Naive thymus-derived CD4-positive, alpha-beta T cell (primary cell): ENCODE measurements around the gene FCHSD1. TPM values are rescaled to one million over a fixed set of nuclear protein-coding genes. Genes with fewer than 3 reads are reported as not detected.
A peak's percentile ranks its signal among the peaks of the same experiment; 100 is the strongest.

Source experiments
- ATAC-seq: fragments of 150-1000 bp; cut with Tn5 transposase; 2 replicates; pipeline ENCODE4 v1.10.0; 2021; ENCODE audit warnings: mild to moderate bottlenecking, moderate library complexity
- CTCF ChIA-PET: fragments of 350-600 bp; sonication (Branson Sonifier 250); formaldehyde crosslinking; loops from one replicate; lab custom pipeline; 2021; ENCODE audit warnings: antibody characterized with exemption; lab: Charles Lee
- POLR2A ChIA-PET: fragments of 350-600 bp; sonication (Branson Sonifier 250); formaldehyde crosslinking; loops from one replicate; lab custom pipeline; 2021; ENCODE audit warnings: antibody characterized with exemption, inconsistent platforms; lab: Charles Lee
- DNase-seq, 9 donors: peaks; one replicate each; pipeline versions ENCODE4 v3.0.0 to v3.0.0-alpha.2; 2020 to 2022; ENCODE audit warnings: mixed read lengths in 1 of 9
- H3K27ac ChIP-seq: one replicate; pipeline ENCODE4 v1.7.0; 2013; ENCODE audit warnings: mild to moderate bottlenecking, low read depth, low read length, moderate library complexity
- H3K27me3 ChIP-seq, 2 donors: one replicate each; pipeline ENCODE4 v1.7.0; 2013; ENCODE audit warnings: low read length in 2 of 2, mild to moderate bottlenecking in 2 of 2, moderate library complexity in 2 of 2; ENCODE audit not compliant: control insufficient read depth in 2 of 2, insufficient read depth in 2 of 2
- H3K36me3 ChIP-seq, 3 experiments: 1 replicate in 2 of 3; 2 replicates in 1 of 3; pipeline ENCODE4 v1.7.0; 2013; ENCODE audit warnings: low read length in 3 of 3, mild to moderate bottlenecking in 3 of 3, moderate library complexity in 1 of 3; ENCODE audit not compliant: insufficient read depth in 3 of 3, control insufficient read depth in 2 of 3
- H3K4me1 ChIP-seq, 2 donors: one replicate each; pipeline ENCODE4 v1.7.0; 2013; ENCODE audit warnings: low read length in 2 of 2, mild to moderate bottlenecking in 2 of 2, moderate library complexity in 1 of 2; ENCODE audit not compliant: control insufficient read depth in 2 of 2, insufficient read depth in 2 of 2
- H3K4me3 ChIP-seq: 2 replicates; pipeline ENCODE4 v1.7.0; 2013; ENCODE audit warnings: mild to moderate bottlenecking, low read length
- H3K9me3 ChIP-seq, 3 experiments: 1 replicate in 2 of 3; 2 replicates in 1 of 3; pipeline ENCODE4 v1.7.0; 2013; ENCODE audit warnings: low read length in 3 of 3; ENCODE audit not compliant: control insufficient read depth in 2 of 3
- H3K27ac Mint-ChIP-seq, 9 donors: one replicate each; pipeline ENCODE4 v1.8.0; 2020 to 2022; ENCODE audit warnings: mixed read lengths in 9 of 9, mild to moderate bottlenecking in 8 of 9, moderate library complexity in 5 of 9, inconsistent platforms in 2 of 9
- H3K27me3 Mint-ChIP-seq, 5 donors: one replicate each; pipeline ENCODE4 v1.8.0; 2021 to 2022; ENCODE audit warnings: mixed read lengths in 5 of 5, mild to moderate bottlenecking in 1 of 5
- H3K36me3 Mint-ChIP-seq, 5 donors: one replicate each; pipeline ENCODE4 v1.8.0; 2020 to 2022; ENCODE audit warnings: mixed read lengths in 5 of 5, mild to moderate bottlenecking in 3 of 5, inconsistent platforms in 1 of 5
- H3K4me1 Mint-ChIP-seq, 7 donors: one replicate each; pipeline ENCODE4 v1.8.0; 2020 to 2022; ENCODE audit warnings: mixed read lengths in 7 of 7, mild to moderate bottlenecking in 3 of 7, inconsistent platforms in 1 of 7
- H3K4me3 Mint-ChIP-seq, 10 donors: one replicate each; pipeline ENCODE4 v1.8.0; 2020 to 2022; ENCODE audit warnings: mild to moderate bottlenecking in 10 of 10, mixed read lengths in 10 of 10, moderate library complexity in 6 of 10, inconsistent platforms in 2 of 10
- H3K9me3 Mint-ChIP-seq, 11 donors: one replicate each; pipeline ENCODE4 v1.8.0; 2020 to 2022; ENCODE audit warnings: mixed read lengths in 11 of 11, mild to moderate bottlenecking in 4 of 11, inconsistent platforms in 1 of 11, moderate library complexity in 1 of 11
- intact Hi-C, 2 donors: fragments of 100-400 bp; cut with micrococcal nuclease; formaldehyde crosslinking; loops; one replicate each; pipeline ENCODE4 v1.15.1; 2023
- polyA plus RNA-seq, 2 donors: library from polyadenylated mRNA; unstranded; fragments of 300-500 nt; fragmentation: Illumina TruSeq; gene quantifications; one replicate each; pipeline ENCODE4 v1.2.3, GENCODE V29; 2021
- total RNA-seq, 6 experiments: library from RNA in 5 of 6; stranded (reverse) in 5 of 6; gene quantifications; 1 replicate in 5 of 6; 2 replicates in 1 of 6; pipeline ENCODE4 v1.2.3 and lab custom pipeline; 2021 to 2026

Gene FCHSD1
- total and polyA plus RNA-seq, 7 experiments from 2014 or later = 4.9 to 96.1 (median 73.0) TPM

DNA sequence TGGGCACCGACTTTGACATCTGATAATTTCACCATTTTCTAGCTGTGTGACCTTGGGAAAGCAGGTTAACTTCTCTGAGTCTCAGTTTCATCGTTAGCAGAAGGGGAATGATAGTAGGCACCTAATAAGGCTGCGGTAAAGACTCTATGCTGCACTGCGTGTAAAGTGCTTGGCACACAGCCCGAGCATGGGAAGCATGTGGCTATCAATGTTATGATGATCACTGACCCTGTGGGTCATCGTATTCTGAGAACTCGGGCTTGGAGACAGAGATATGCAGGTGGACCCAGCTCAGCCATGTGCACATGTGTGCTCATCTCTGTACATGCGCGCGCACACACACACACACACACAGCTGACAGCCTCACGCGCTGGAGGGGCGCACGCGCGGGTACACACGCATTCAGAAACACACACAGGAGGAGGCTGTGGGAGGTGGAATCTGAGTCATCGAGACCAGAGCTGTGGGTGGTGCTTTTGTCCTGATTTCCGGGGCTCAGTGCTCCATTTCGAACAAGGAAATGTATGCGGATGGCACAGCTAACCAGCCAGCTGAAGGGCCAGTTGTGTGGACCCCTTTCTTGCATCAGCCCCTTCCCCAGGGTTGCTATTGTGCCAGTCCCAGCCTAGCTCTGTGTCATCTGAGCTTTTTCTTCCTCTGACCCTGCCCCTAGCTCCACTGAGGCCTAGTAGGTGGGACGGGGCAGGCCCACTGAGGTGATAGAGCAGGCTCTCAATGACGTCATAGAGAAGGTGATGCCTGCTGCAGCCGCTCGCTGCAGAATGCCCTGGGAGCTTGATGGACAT lies 41.9 kb upstream of the FCHSD1 start:
- Mint-ChIP-seq H3K36me3 (no peaks in the 10 kb centered on the region), H3K9me3 (no peaks in the 10 kb centered on the region), H3K4me1 (peaks cover 13 to 28% (median 16%) of the 10 kb centered on the region in 7 donors), H3K27ac (peak overlapping the region in 5 of 9 donors; percentile 2 to 75 (median 36)), H3K27me3 (peaks cover 7 to 37% (median 19%) of the 10 kb centered on the region in 5 donors), H3K4me3 (peak overlapping the region in 7 of 10 donors; percentile 16 to 83 (median 69))
- ATAC-seq (peak; percentile 67), DNase-seq (peak in 3 of 9 donors; percentile 21 to 74 (median 46))
- POLR2A ChIA-PET = interaction anchor here (0.5 to 3.3 kb wide), 11 partner anchors 9 to 353 kb away, joined by 4 to 25 read pairs (median 6); partner anchors contain the start of genes DELE1, HDAC3, PCDH1 and PCDH12
- intact Hi-C loops = loop anchor here (1.0 to 10.0 kb wide), 17 partner anchors 10 to 1006 kb away; partner anchors contain the start of genes RNF14 (in 2 of the 2), ARAP3 (in 1 of the 2), FCHSD1 (in 1 of the 2) and GNPDA1 (in 1 of the 2)
- Histone ChIP-seq H3K4me3 (no peak overlapping the region), H3K4me1 (peaks cover 12 to 16% of the 10 kb centered on the region in 2 donors), H3K36me3 (no peaks in the 10 kb centered on the region), H3K9me3 (no peaks in the 10 kb centered on the region), H3K27ac (no peak overlapping the region), H3K27me3 (no peaks in the 10 kb centered on the region)
- CTCF ChIA-PET = interaction anchor here (0.6 to 8.1 kb wide), 23 partner anchors 8 to 1831 kb away, joined by 3 to 143 read pairs (median 4); partner anchors contain the start of genes ARAP3, PCDH1, PCDH12 and RNF14

DNA sequence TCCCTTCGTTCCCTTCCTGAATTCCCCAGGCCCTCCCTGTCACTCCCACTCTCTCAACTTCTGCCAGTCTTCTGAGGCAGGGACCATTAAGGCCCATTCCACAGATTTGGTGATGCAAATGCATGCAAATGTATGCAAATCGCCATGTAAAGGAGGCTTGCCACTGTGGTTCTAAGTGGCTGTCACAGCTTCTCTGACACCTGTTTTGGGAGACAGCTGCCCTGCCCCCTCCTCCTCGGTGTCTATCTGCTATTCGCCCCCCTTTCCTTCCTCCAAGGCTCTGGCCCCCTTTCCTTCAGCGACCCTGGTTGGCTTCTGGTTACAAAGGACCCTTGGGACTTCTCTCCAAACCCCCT lies 41.3 kb upstream of the FCHSD1 start:
- Histone ChIP-seq H3K27me3 (no peaks in the 10 kb centered on the region), H3K9me3 (no peaks in the 10 kb centered on the region), H3K4me3 (peak overlapping the region; percentile 48), H3K36me3 (no peaks in the 10 kb centered on the region), H3K4me1 (peaks cover 12 to 16% of the 10 kb centered on the region in 2 donors), H3K27ac (no peak overlapping the region)
- ChIA-PET CTCF (interaction anchor here (0.8 to 8.1 kb wide), 21 partner anchors 8 to 668 kb away, joined by 3 to 143 read pairs (median 4); partner anchors contain the start of genes ARAP3, FCHSD1, PCDH1 and PCDH12), POLR2A (interaction anchor here (0.7 to 3.3 kb wide), 10 partner anchors 9 to 402 kb away, joined by 3 to 25 read pairs (median 8); partner anchors contain the start of genes DELE1, HDAC3, PCDH1 and PCDH12)
- no peak for DNase-seq
- peak overlapping the region in 9 of 10 donors; percentile 52 to 83 (median 69) for H3K4me3 Mint-ChIP-seq
- peaks cover 13 to 28% (median 16%) of the 10 kb centered on the region in 7 donors for H3K4me1 Mint-ChIP-seq
- H3K27me3 Mint-ChIP-seq = peaks cover 1 to 31% (median 16%) of the 10 kb centered on the region in 5 donors
- H3K36me3 Mint-ChIP-seq = no peaks in the 10 kb centered on the region
- peak overlapping the region in 3 of 9 donors; percentile 2 to 60 (median 58) for H3K27ac Mint-ChIP-seq
- no peaks in the 10 kb centered on the region for H3K9me3 Mint-ChIP-seq
- intact Hi-C loops = loop anchor here (1.0 to 10.0 kb wide), 17 partner anchors 9 to 1007 kb away; partner anchors contain the start of genes RNF14 (in 2 of the 2), ARAP3 (in 1 of the 2), FCHSD1 (in 1 of the 2) and GNPDA1 (in 1 of the 2)
- no peak for ATAC-seq

DNA sequence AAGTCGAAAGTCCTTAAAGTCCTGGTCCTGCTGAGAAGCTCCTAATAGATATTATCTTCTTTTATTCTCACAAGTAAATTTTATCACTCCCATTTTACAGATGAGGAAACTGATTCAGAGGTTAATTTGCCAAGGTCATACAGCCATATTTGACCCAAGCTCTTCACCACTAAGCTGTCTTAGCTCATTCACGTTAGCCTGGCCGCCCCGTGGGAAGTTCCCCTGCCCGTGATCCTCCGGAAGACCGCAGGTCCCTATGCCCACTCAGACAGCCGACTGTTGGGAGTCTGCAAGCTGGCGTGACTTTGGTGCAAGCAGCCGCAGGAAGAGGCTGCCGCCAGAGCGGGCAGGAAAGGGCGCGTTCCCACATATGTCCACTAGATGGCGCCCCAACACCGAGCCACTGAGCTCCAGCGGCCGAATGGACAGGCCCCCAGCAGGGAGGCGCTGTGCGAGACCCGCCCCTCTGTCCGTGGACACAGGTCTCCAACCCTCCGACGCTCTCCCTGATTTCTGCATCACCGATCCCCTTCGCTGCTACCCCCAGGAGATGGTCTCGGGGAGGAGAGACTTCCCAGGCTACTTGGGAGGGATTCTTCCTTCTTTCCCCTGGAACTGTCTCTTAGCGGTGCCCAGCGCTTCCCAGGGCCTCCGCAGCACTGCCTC lies 40.8 kb upstream of the FCHSD1 start:
- CTCF ChIA-PET = interaction anchor here (0.6 to 8.1 kb wide), 28 partner anchors 9 to 451 kb away, joined by 3 to 143 read pairs (median 4); partner anchors contain the start of genes ARAP3, FCHSD1, PCDH1 and PCDH12
- peak overlapping the region in 4 of 9 donors; percentile 2 to 60 (median 48) for H3K27ac Mint-ChIP-seq
- Histone ChIP-seq H3K27me3 (no peaks in the 10 kb centered on the region), H3K36me3 (no peaks in the 10 kb centered on the region), H3K9me3 (no peaks in the 10 kb centered on the region), H3K4me3 (peak overlapping the region; percentile 48), H3K4me1 (peaks cover 12 to 16% of the 10 kb centered on the region in 2 donors), H3K27ac (no peak overlapping the region)
- H3K4me1 Mint-ChIP-seq = peaks cover 13 to 28% (median 16%) of the 10 kb centered on the region in 7 donors
- no peaks in the 10 kb centered on the region for H3K9me3 Mint-ChIP-seq
- H3K27me3 Mint-ChIP-seq = peaks cover 0 to 27% (median 11%) of the 10 kb centered on the region in 5 donors
- ATAC-seq (peak; percentile 94), DNase-seq (peak; percentile 59 to 91 (median 78))
- H3K36me3 Mint-ChIP-seq = no peaks in the 10 kb centered on the region
- POLR2A ChIA-PET = interaction anchor here (0.8 to 3.3 kb wide), 10 partner anchors 9 to 417 kb away, joined by 3 to 25 read pairs (median 6); partner anchors contain the start of genes ARAP3, DELE1, HDAC3 and PCDH1
- intact Hi-C loops = loop anchor here (1.0 to 10.0 kb wide), 17 partner anchors 9 to 1007 kb away; partner anchors contain the start of genes RNF14 (in 2 of the 2), ARAP3 (in 1 of the 2), FCHSD1 (in 1 of the 2) and GNPDA1 (in 1 of the 2)
- H3K4me3 Mint-ChIP-seq = peak overlapping the region in 9 of 10 donors; percentile 52 to 83 (median 69)

DNA sequence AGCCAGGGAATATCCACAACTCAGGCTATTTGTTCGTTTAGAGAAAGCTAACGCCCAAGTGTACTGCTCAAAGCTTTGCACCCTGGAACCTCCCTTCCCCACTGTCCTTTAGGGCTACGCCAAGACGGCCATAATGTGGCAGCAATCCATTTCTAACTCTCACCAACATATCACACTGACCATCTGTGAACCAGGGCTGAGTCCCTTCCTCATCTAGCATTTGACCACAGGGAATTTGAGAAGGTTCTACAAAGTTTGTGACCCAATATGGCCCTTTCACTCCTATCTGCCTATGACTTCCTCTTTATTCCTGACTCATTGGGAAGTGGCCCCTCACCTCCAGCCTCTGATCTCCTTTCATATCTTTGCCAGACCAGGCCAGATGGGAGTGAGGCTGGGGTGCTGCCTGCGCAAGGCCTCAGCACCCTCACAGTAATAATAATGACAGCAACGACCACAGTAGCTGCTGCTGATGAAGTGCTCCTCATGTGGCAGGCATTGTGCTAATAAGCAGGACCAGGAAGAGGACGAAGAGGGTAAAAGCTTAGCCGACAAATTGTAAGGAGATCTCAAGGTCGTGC lies 40.2 kb upstream of the FCHSD1 start:
- intact Hi-C loops = loop anchor here (5.0 to 10.0 kb wide), 2 partner anchors 39 to 663 kb away; partner anchors contain the start of gene FCHSD1 (in 1 of the 2)
- H3K4me3 ChIP-seq = no peak overlapping the region
- H3K4me1 Mint-ChIP-seq = peaks cover 13 to 28% (median 16%) of the 10 kb centered on the region in 7 donors
- H3K27ac ChIP-seq = no peak overlapping the region
- no peaks in the 10 kb centered on the region for H3K36me3 Mint-ChIP-seq
- ATAC-seq (no peak), DNase-seq (no peak)
- H3K27me3 Mint-ChIP-seq = peaks cover 0 to 26% (median 7%) of the 10 kb centered on the region in 5 donors
- peak overlapping the region in 1 of 9 donors; percentile 51 for H3K27ac Mint-ChIP-seq
- CTCF ChIA-PET = interaction anchor here (0.6 to 8.1 kb wide), 26 partner anchors 8 to 452 kb away, joined by 3 to 143 read pairs (median 4); partner anchors contain the start of genes ARAP3, FCHSD1, PCDH1 and PCDH12
- H3K27me3 ChIP-seq = no peaks in the 10 kb centered on the region
- POLR2A ChIA-PET = interaction anchor here (0.8 to 3.3 kb wide), 8 partner anchors 8 to 418 kb away, joined by 4 to 25 read pairs (median 8); partner anchors contain the start of genes ARAP3, DELE1, HDAC3 and PCDH1
- no peaks in the 10 kb centered on the region for H3K36me3 ChIP-seq
- peak overlapping the region in 1 of 10 donors; percentile 75 for H3K4me3 Mint-ChIP-seq
- no peaks in the 10 kb centered on the region for H3K9me3 ChIP-seq
- H3K4me1 ChIP-seq = peaks cover 12 to 16% of the 10 kb centered on the region in 2 donors
- no peaks in the 10 kb centered on the region for H3K9me3 Mint-ChIP-seq

DNA sequence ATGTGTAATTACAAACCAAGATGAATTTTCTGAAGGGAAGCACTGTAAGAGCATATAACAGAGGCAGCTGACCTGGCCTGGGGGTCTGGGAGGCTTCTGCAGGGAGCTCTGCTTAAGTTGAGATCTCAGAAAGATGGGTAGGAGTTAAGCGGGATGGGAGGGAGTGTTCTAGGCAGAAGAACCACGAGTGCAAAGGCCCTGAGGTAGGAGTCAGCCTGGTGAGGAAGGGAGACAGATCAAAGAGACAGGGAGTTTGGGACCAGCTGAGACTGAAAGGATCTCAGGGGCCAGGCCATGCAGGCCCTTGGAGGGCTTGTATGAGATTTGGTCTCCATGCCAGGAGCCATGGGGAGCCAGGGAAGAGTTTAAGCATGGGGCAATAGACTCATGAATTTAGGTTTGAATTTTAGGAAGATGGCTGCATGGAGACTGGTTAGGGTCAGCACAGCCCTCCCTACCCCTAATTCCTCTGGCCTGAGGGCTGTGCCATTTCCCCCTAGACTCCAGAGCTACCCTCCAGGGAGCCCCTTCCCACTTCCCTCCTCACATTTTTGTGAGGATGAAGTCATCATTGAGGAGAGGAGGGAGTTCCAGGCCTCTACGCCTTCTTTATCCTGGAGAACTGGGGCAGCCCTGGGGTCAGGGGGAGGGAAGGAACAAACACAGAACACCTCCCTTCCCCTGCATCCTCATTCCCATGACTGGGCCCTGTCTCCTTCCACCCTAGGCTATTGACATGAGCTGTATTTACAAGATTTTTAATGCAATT lies 35.6 kb upstream of the FCHSD1 start:
- no peak overlapping the region for H3K4me3 Mint-ChIP-seq
- CTCF ChIA-PET = interaction anchor here (0.6 to 1.7 kb wide), 3 partner anchors 15 to 1015 kb away, joined by 3 to 11 read pairs (median 4); partner anchors contain the start of gene PCDH12
- POLR2A ChIA-PET = interaction anchor here (0.9 kb wide), 1 partner anchor 243 kb away, joined by 3 read pairs; no protein-coding TSS in a partner anchor

More for the DNA sequence above, 35.6 kb upstream of the FCHSD1 start:
- peak overlapping the region in 2 of 9 donors; percentile 19 to 33 for H3K27ac Mint-ChIP-seq
- intact Hi-C loops = no loop called here
- Histone ChIP-seq H3K9me3 (no peaks in the 10 kb centered on the region), H3K36me3 (no peaks in the 10 kb centered on the region), H3K27ac (no peak overlapping the region), H3K4me3 (no peak overlapping the region), H3K27me3 (no peaks in the 10 kb centered on the region), H3K4me1 (peaks cover 14 to 16% of the 10 kb centered on the region in 2 donors)
- H3K4me1 Mint-ChIP-seq = peaks cover 7 to 32% (median 20%) of the 10 kb centered on the region in 7 donors
- no peaks in the 10 kb centered on the region for H3K9me3 Mint-ChIP-seq
- DNase-seq = no peak
- no peaks in the 10 kb centered on the region for H3K36me3 Mint-ChIP-seq
- no peak for ATAC-seq
- H3K27me3 Mint-ChIP-seq = peaks cover 0 to 24% (median 6%) of the 10 kb centered on the region in 5 donors
